Activated B cell treated with CpG ODN at 0.5 μM for 24 hours (primary cell): Measurements from ENCODE around the gene TLL2. TPM values are rescaled to one million over a fixed set of nuclear protein-coding genes. Genes with fewer than 3 reads are reported as not detected.

Source experiments
- ATAC-seq: fragments of 200-7000 bp; cut with Tn5 transposase; one replicate; pipeline ENCODE4 v1.10.0; 2021; ENCODE audit warnings: low read depth, mild to moderate bottlenecking, moderate library complexity
- CTCF ChIA-PET: fragments of 350-600 bp; sonication (Branson Sonifier 250); formaldehyde crosslinking; loops from one replicate; lab custom pipeline; 2021; ENCODE audit warnings: antibody characterized with exemption; lab: Charles Lee
- POLR2A ChIA-PET: fragments of 350-600 bp; sonication (Branson Sonifier 250); formaldehyde crosslinking; loops from one replicate; lab custom pipeline; 2021; ENCODE audit warnings: antibody characterized with exemption; lab: Charles Lee
- DNase-seq: peaks from one replicate; pipeline ENCODE4 v3.0.0; 2022
- H3K27ac Mint-ChIP-seq: one replicate; pipeline ENCODE4 v1.8.0; 2020; ENCODE audit warnings: mixed read lengths
- H3K27me3 Mint-ChIP-seq: one replicate; pipeline ENCODE4 v1.8.0; 2021; ENCODE audit warnings: mixed read lengths
- H3K36me3 Mint-ChIP-seq: one replicate; pipeline ENCODE4 v1.8.0; 2021; ENCODE audit warnings: low read depth, mixed read lengths
- H3K4me1 Mint-ChIP-seq: one replicate; pipeline ENCODE4 v1.8.0; 2021; ENCODE audit warnings: mixed read lengths
- H3K4me3 Mint-ChIP-seq: one replicate; pipeline ENCODE4 v1.8.0; 2020; ENCODE audit warnings: mild to moderate bottlenecking, mixed read lengths
- H3K9me3 Mint-ChIP-seq: one replicate; pipeline ENCODE4 v1.8.0; 2020; ENCODE audit warnings: mixed read lengths
- intact Hi-C: fragments of 100-400 bp; cut with micrococcal nuclease; formaldehyde crosslinking; loops from one replicate; pipeline ENCODE4 v1.15.1; 2024
- total RNA-seq: library from RNA; stranded (reverse); gene quantifications from 2 replicates; pipeline ENCODE4 v1.2.3, GENCODE V29; 2022
- TF ChIP-seq, protein P1 (sequence below): fragments of 200-600 bp; IDR thresholded peaks from one replicate; pipeline ENCODE4 v1.8.0; 2022; ENCODE audit warnings: antibody characterized with exemption, mild to moderate bottlenecking

The TLL2 gene
- total RNA-seq, 1 donor from 2014 or later = 1.6 TPM

DNA sequence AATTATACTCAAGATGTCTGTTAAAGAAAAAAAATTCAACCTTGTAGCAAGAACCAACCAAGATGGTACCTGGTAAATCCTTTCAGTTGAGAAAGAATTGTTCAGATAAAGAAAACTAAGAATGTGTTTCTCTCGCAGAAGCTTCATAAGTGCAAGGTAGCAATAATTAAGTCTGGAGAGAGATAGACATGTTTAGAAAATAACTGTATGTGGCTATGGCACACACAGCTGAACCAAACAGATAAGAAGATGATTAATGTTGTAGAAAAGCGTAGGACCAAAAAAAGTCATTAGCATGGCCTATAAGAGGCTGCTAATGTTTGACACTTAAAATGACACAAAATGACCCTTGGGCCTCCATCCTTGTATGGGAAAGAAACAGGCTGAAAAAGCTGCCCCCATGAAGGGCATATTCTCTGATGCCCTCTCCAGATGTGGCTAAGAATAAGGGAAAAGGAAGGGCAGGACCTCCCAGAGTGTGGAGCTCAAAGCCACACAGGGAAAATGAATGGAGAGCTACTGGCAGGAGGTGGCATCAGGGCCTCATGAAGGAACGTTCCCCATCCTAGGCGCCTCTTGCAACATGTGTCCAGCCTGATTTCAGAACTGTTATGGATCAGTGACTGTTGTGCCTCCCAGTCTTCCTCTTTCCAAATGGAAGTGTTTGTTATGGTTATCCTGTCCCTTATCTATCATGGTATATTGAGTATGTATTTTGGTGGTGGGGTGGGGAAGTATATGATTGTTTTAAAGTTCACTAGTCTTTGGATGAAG is 30.7 kb downstream of the TLL2 start:
- ChIA-PET POLR2A (no interaction called here), CTCF (no interaction called here)
- peaks cover 18% of the 10 kb centered on the region for H3K27me3 Mint-ChIP-seq
- DNase-seq = no peak
- no peak for ATAC-seq
- H3K27ac Mint-ChIP-seq = no peak overlapping the region
- H3K9me3 Mint-ChIP-seq = no peaks in the 10 kb centered on the region
- H3K4me3 Mint-ChIP-seq = no peak overlapping the region
- TF ChIP-seq, protein P1, sequence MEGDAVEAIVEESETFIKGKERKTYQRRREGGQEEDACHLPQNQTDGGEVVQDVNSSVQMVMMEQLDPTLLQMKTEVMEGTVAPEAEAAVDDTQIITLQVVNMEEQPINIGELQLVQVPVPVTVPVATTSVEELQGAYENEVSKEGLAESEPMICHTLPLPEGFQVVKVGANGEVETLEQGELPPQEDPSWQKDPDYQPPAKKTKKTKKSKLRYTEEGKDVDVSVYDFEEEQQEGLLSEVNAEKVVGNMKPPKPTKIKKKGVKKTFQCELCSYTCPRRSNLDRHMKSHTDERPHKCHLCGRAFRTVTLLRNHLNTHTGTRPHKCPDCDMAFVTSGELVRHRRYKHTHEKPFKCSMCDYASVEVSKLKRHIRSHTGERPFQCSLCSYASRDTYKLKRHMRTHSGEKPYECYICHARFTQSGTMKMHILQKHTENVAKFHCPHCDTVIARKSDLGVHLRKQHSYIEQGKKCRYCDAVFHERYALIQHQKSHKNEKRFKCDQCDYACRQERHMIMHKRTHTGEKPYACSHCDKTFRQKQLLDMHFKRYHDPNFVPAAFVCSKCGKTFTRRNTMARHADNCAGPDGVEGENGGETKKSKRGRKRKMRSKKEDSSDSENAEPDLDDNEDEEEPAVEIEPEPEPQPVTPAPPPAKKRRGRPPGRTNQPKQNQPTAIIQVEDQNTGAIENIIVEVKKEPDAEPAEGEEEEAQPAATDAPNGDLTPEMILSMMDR = no peak
- intact Hi-C loops = no loop called here
- H3K36me3 Mint-ChIP-seq = no peaks in the 10 kb centered on the region
- H3K4me1 Mint-ChIP-seq = no peaks in the 10 kb centered on the region

DNA sequence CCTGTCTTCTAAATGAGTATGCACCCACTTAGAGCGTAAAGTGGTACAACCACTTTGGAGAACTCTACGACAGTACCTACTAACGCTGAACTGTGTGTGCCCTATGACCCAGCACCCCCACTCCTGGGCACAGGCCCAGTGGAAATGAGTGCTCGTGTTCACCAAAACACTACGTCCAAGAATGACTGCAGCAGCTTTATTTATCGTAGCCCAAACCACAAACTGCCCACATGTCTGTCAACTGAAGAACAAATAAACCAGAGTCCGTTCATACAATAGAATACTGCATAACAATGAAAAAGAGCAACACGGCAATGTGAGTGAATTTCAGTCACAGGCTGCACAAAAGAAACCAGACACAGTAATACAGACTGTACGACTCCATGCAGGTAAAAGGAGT is 35.4 kb downstream of the TLL2 start:
- Mint-ChIP-seq H3K27me3 (peaks cover 15% of the 10 kb centered on the region), H3K9me3 (no peaks in the 10 kb centered on the region), H3K4me3 (no peak overlapping the region), H3K27ac (no peak overlapping the region), H3K36me3 (no peaks in the 10 kb centered on the region), H3K4me1 (no peaks in the 10 kb centered on the region)
- ATAC-seq (no peak), DNase-seq (no peak)
- intact Hi-C loops = no loop called here
- CTCF ChIA-PET = no interaction called here
- POLR2A ChIA-PET = no interaction called here
- TF ChIP-seq, protein P1 = no peak

DNA sequence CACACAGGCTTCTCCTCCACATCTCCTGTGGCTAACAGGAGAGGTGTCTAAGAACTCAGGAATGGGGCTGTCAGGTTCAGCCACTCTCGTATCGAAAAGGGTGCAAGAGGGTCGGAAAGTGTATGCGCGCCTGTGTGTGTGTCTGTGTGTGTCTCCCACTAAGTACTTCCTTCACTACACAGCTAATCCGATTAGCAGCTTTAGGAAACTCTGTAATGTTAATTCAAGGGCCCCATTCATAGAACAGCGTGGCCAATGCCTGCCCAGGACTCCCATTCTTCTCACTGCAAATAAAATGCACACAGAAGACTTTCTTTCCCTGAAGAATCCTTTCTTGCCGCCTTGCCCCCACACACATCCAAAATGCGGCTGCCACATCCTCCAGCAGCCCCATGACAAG is 39.9 kb downstream of the TLL2 start:
- DNase-seq (no peak), ATAC-seq (no peak)
- TF ChIP-seq, protein P1 = no peak
- CTCF ChIA-PET = no interaction called here
- POLR2A ChIA-PET = no interaction called here
- Mint-ChIP-seq H3K4me3 (no peak overlapping the region), H3K4me1 (no peaks in the 10 kb centered on the region), H3K27ac (no peak overlapping the region), H3K9me3 (no peaks in the 10 kb centered on the region), H3K36me3 (no peaks in the 10 kb centered on the region), H3K27me3 (peaks cover 15% of the 10 kb centered on the region)
- intact Hi-C loops = no loop called here

DNA sequence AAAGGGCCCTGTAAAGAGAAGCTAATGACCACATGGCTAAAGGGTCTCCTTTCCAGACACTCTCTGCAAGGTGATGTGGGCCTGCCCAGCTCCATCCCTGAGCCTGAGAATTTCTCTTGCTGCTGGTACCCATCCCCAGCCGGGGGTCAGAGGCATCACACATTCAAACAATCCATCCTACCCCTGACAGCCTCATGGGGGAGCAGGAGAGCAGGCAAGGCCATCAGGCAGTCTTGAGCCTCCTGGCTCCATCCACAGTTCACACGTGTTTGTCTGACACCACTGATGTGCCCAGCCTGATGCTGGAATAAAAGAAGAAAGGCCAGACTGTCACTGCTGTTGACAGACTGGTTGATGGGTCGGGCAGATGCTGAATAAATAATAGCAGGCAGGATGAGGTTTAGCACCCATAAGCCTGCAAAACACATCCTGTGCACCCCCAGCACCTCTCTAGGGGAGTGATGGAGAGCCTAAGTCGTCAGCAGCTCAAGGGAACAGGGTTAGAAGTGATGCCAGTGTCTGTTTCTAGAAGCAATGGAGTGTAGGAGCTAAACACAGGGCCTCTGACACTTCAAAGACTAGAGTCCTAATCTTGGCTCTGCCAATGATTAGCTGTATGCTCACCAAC is 43.5 kb downstream of the TLL2 start:
- TF ChIP-seq, protein P1 = no peak
- H3K9me3 Mint-ChIP-seq = no peaks in the 10 kb centered on the region
- H3K36me3 Mint-ChIP-seq = no peaks in the 10 kb centered on the region
- ATAC-seq (peak; percentile 54), DNase-seq (no peak)
- no peaks in the 10 kb centered on the region for H3K4me1 Mint-ChIP-seq
- no peak overlapping the region for H3K4me3 Mint-ChIP-seq
- intact Hi-C loops = no loop called here
- H3K27me3 Mint-ChIP-seq = peaks cover 18% of the 10 kb centered on the region
- H3K27ac Mint-ChIP-seq = no peak overlapping the region
- ChIA-PET CTCF (no interaction called here), POLR2A (no interaction called here)

DNA sequence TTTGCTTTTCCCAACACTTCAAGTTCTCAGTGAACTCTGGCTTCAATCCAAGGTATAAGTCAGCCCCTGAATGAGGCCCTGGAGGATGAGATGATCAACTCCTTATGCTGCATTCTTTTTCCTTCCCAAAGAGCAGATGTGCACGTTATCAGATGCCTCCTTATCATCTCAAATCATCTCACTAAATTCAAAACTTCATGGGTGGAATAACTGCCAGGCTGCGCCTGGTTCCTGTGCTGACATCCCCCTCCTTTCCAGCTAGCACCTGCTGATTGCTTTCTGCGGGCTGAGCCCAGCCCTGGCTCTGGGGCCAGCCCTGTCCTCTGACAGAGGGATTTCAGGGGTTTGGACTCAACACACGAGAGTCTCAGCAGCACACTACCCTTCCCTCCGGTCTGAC is 44.9 kb downstream of the TLL2 start:
- TF ChIP-seq, protein P1 = no peak
- ChIA-PET CTCF (interaction anchor here (1.1 to 1.4 kb wide), 2 partner anchors 45 to 87 kb away, joined by 3 to 4 read pairs; partner anchors contain the start of gene TLL2), POLR2A (no interaction called here)
- DNase-seq (no peak), ATAC-seq (no peak)
- intact Hi-C loops = no loop called here
- Mint-ChIP-seq H3K27me3 (peaks cover 13% of the 10 kb centered on the region), H3K4me1 (no peaks in the 10 kb centered on the region), H3K9me3 (no peaks in the 10 kb centered on the region), H3K36me3 (no peaks in the 10 kb centered on the region), H3K27ac (no peak overlapping the region), H3K4me3 (no peak overlapping the region)
